GM12865 (cell line): ENCODE data around the gene TCF7L2.

Source experiments
- DNase-seq: peaks from one replicate; pipeline ENCODE4 v3.0.0; 2010; ENCODE audit warnings: low read depth
- H3K4me3 ChIP-seq: 2 replicates; pipeline ENCODE4 v1.5.1; 2011; ENCODE audit warnings: mild to moderate bottlenecking, low read depth, low read length, control low read depth
- TF ChIP-seq, protein P1 (sequence below): IDR thresholded peaks from 2 replicates; pipeline ENCODE4 v1.5.1; 2011; ENCODE audit warnings: low read length, control low read depth, low read depth, inconsistent platforms; ENCODE audit not compliant: insufficient read depth; ENCODE audit errors: missing control alignments

TCF7L2 gene

DNA sequence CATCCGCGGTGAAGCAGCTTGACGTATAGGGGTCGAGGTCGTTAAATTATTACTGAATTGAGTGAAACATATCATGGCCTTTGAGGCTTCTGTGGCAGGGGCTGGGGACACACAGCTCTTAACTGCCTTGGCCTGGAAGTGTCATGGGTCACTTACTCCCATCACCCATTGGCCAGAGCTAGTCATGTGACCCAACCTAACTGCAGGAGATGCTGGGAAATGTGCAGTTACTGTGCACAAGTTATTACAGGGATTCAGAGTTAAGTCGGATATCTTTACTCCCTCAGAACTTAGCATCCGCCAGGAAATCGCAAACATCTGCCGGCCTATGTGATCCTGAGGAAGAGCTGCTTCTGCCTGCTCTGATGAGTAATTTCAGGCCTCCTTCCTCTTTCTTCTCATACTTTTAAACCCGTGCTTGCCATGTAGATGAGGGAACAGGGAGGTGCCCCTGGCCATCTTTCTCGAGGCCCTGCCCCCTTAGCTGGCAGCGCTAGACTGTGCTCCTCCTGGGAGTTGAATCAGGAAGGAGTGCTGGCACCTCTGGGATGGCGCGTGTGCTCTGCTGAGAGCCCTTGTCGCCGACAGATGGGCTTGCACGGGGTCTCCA, 203.6 kb downstream of the TCF7L2 start:
- no peak for DNase-seq
- H3K4me3 ChIP-seq = no peak overlapping the region
- TF ChIP-seq, protein P1, sequence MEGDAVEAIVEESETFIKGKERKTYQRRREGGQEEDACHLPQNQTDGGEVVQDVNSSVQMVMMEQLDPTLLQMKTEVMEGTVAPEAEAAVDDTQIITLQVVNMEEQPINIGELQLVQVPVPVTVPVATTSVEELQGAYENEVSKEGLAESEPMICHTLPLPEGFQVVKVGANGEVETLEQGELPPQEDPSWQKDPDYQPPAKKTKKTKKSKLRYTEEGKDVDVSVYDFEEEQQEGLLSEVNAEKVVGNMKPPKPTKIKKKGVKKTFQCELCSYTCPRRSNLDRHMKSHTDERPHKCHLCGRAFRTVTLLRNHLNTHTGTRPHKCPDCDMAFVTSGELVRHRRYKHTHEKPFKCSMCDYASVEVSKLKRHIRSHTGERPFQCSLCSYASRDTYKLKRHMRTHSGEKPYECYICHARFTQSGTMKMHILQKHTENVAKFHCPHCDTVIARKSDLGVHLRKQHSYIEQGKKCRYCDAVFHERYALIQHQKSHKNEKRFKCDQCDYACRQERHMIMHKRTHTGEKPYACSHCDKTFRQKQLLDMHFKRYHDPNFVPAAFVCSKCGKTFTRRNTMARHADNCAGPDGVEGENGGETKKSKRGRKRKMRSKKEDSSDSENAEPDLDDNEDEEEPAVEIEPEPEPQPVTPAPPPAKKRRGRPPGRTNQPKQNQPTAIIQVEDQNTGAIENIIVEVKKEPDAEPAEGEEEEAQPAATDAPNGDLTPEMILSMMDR = no peak

DNA sequence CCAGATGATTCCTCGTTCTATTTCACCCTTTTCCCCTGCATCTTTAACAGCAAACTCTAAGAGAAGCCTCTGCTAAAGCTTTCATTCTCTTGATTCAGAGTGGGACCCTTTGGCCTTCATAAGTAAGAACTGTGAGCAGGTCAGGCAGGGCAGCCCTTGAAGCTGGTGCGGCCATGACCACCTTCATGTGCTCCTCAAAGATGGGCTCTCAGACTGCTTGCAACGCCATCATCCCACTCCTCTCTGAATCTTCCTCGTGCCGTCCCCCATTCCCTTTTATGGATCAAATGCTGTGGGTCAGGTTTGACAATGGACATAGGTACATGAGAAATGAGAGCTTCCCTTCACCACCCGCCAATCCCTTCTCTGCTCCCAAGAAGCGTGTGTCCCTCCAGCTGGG, 207.4 kb downstream of the TCF7L2 start:
- TF ChIP-seq, protein P1 = no peak
- H3K4me3 ChIP-seq = no peak overlapping the region
- DNase-seq = no peak

DNA sequence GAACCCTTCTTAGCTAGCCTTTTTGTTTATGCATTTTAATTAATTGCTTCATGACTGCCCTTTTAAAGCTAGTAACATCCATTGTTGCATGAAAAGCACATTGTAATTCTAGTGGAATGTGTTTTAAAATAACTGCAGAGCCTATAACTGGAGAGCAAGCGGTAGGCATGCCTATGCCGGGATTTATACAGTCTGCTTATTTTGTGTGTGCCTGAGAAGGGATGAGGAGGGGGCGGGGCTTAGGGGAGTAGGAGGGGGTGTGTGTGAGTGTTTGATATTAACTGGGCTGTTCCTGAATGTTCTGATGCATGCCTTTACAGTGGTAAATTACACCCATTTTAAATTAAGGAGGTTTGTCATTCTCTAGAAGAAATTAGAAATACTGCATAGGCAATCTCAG, 208.1 kb downstream of the TCF7L2 start:
- no peak overlapping the region for H3K4me3 ChIP-seq
- TF ChIP-seq, protein P1 = no peak
- DNase-seq = no peak

DNA sequence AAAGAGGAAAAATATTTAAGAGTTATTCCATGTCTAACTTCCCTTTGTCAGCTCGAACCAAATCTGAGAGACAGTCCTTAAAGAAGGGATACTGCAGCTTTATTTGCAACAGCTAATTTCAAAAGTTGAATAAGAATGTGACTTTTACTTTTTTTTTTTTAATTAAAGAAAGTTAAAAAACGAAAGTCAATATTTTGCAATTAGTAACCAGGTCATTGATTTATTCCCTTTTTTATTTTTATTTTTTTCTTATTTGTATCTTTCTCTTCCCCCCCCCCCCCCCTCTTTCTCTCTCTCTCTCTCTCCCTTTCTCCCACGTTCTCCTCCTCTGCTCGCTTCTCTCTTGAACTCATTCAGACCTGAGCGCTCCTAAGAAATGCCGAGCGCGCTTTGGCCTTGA, 209.5 kb downstream of the TCF7L2 start:
- no peak for DNase-seq
- TF ChIP-seq, protein P1 = no peak
- no peak overlapping the region for H3K4me3 ChIP-seq

DNA sequence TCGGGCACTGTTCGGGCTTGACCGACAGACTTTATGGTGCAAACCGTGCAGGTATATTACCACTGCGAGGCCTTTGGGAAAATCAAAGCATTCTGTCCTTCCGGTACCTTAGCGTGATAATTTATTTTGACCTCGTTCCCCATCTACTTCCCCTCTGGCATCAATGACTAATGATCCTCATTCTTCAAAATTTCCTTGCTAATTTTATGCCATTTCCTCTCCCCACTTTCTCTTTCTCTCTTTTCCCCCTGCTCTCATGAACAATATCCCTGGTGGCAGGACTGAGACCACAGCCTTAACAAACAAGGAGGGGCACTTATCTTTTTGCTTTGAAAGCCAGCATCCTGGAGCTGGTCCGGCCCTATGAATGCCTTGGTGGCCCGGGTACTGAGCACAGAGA, 210.6 kb downstream of the TCF7L2 start:
- TF ChIP-seq, protein P1 = no peak
- no peak overlapping the region for H3K4me3 ChIP-seq
- DNase-seq = no peak

DNA sequence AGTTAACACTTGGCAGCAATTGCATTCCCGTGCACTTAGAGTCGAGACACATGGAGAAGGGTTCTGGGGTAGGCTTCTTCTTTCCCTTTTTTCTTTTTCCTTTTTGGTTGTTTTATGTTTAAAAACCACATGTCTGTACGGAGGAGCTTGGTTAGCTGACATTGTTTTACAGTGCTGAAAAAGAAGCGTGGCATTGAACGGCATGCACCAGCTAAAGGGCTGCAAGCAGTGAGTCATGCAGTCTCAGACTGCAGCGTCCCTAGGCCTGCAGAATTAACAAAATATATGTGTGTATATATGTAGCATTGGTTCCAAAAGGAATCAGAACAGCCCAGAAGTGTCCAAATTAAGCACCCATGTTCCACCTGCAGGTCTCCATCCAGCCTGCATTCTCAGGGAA, 211.0 kb downstream of the TCF7L2 start:
- no peak for DNase-seq
- TF ChIP-seq, protein P1 = no peak
- H3K4me3 ChIP-seq = no peak overlapping the region

DNA sequence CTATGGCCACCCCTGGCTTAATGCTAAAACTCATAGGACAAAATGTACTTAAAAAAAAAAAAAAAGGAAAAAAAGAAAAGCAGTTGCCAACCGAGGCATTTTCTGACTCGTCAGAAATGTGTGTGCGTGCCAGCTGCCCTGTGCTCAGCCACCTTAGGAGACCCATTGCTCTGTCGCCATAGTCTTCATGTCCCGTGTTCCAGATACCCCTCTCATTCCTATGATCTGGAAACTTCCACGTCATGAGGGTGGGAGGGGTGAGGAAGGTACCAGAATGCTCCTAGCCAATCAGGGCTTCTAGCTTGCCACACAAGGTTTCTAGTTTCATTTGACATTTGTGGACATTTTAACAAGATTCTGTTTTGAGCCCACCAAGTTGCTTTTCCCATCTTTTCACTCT, 212.9 kb downstream of the TCF7L2 start:
- TF ChIP-seq, protein P1 = no peak
- no peak for DNase-seq
- H3K4me3 ChIP-seq = no peak overlapping the region
